ENCODE results near the gene SMAP1.

DNA sequence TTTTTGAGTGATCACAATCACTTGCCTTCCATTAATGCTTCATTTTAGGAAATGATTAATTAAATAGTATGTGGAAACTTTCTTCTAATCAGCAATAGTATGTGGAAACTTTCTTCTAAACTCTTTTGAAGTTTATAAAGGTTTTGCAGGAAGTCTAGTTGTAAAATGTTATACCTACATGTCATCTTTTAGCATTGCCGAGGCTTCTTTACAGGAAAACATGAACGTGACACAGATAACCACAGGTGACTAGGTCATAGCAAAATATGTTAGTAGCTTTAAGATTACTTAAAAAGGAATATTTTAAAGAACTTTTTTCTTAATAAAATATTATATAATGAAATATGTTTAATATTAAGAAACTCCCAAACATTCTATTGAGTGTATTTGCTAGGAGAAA, 56.8 kb downstream of the SMAP1 start:
- TF ChIP-seq POLR2A (IDR thresholded peaks at IDR 0.05), result no peak
- TF ChIP-seq, protein P1, sequence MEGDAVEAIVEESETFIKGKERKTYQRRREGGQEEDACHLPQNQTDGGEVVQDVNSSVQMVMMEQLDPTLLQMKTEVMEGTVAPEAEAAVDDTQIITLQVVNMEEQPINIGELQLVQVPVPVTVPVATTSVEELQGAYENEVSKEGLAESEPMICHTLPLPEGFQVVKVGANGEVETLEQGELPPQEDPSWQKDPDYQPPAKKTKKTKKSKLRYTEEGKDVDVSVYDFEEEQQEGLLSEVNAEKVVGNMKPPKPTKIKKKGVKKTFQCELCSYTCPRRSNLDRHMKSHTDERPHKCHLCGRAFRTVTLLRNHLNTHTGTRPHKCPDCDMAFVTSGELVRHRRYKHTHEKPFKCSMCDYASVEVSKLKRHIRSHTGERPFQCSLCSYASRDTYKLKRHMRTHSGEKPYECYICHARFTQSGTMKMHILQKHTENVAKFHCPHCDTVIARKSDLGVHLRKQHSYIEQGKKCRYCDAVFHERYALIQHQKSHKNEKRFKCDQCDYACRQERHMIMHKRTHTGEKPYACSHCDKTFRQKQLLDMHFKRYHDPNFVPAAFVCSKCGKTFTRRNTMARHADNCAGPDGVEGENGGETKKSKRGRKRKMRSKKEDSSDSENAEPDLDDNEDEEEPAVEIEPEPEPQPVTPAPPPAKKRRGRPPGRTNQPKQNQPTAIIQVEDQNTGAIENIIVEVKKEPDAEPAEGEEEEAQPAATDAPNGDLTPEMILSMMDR (IDR thresholded peaks at IDR 0.05 in 4 of 5, conservative IDR thresholded peaks at IDR 0.05 in 1 of 5), result no peak
